HL-60 (cell line): ENCODE results near the gene PECR.

ENCODE experiments used
- DNase-seq, 2 experiments: peaks; one replicate each; pipeline ENCODE4 v3.0.0-alpha.2; 2010 to 2020; ENCODE audit warnings: low read depth in 1 of 2, low spot score in 1 of 2
- H3K27ac ChIP-seq: fragments of 250-450 bp; sonication (Bioruptor Pico); replicated peaks from 2 replicates; pipeline ENCODE4 v1.5.1; 2020; ENCODE audit warnings: mild to moderate bottlenecking, moderate library complexity
- H3K27me3 ChIP-seq: fragments of 250-450 bp; sonication (Bioruptor Pico); 2 replicates; pipeline ENCODE4 v1.5.1; 2021; ENCODE audit warnings: mild to moderate bottlenecking, moderate library complexity; ENCODE audit not compliant: insufficient read depth, poor library complexity, severe bottlenecking
- H3K4me3 ChIP-seq: replicated peaks from 2 replicates; pipeline ENCODE4 v1.5.1; 2011; ENCODE audit warnings: mild to moderate bottlenecking, control low read depth, low read length; ENCODE audit not compliant: insufficient read depth
- CTCF ChIP-seq: IDR thresholded peaks from one replicate; pipeline ENCODE4 v1.5.1; 2011; ENCODE audit warnings: low read length, control low read depth, inconsistent platforms; ENCODE audit not compliant: insufficient read depth
- GABPA ChIP-seq: IDR thresholded peaks from 2 replicates; pipeline ENCODE4 v1.6.1; 2012; ENCODE audit warnings: low read depth
- POLR2AphosphoS5 ChIP-seq: IDR thresholded peaks from 2 replicates; pipeline ENCODE4 v1.6.1; 2012; ENCODE audit warnings: low read depth
- REST ChIP-seq: IDR thresholded peaks from 2 replicates; pipeline ENCODE4 v1.6.1; 2012; ENCODE audit warnings: low read depth; ENCODE audit not compliant: insufficient replicate concordance
- SPI1 ChIP-seq: IDR thresholded peaks from 2 replicates; pipeline ENCODE4 v1.6.1; 2012; ENCODE audit warnings: low read depth, mild to moderate bottlenecking, borderline replicate concordance

The PECR gene

GRCh38 chr2:216107320-216107719, 25.7 kb upstream of the PECR start:
- H3K27ac ChIP-seq = no peak overlapping the region
- no peaks in the 10 kb centered on the region for H3K27me3 ChIP-seq
- TF ChIP-seq GABPA = no peak
- no peak for TF ChIP-seq SPI1
- TF ChIP-seq REST = no peak
- TF ChIP-seq CTCF = no peak
- no peak for TF ChIP-seq POLR2AphosphoS5
- no peak overlapping the region for H3K4me3 ChIP-seq
- DNase-seq = no peak

- Histone ChIP-seq H3K27me3 (no peaks in the 10 kb centered on the region), H3K27ac (no peak overlapping the region), H3K4me3 (no peak overlapping the region)
- TF ChIP-seq GABPA (no peak), POLR2AphosphoS5 (no peak), CTCF (no peak), SPI1 (no peak), REST (no peak)
- DNase-seq = no peak
Observed at GRCh38 chr2:216104691-216105090, 23.1 kb upstream of the PECR start.

- TF ChIP-seq POLR2AphosphoS5 (no peak), GABPA (no peak), SPI1 (no peak), CTCF (no peak), REST (no peak)
- DNase-seq = no peak
- Histone ChIP-seq H3K27me3 (no peaks in the 10 kb centered on the region), H3K27ac (no peak overlapping the region), H3K4me3 (no peak overlapping the region)
Observed at GRCh38 chr2:216103213-216103612, 21.6 kb upstream of the PECR start.
